Activated CD8-positive, alpha-beta memory T cell treated with anti-CD3 and anti-CD28 coated beads for 24 hours (primary cell): Measurements from ENCODE around the gene C2CD3.
"Not testable (repeated sequence)": the region's sequence is repeated elsewhere in the genome, so short reads cannot be mapped to it uniquely, and the experiment has no call there.

Experiments
- DNase-seq: peaks from one replicate; pipeline ENCODE4 v3.0.0-alpha.2; 2020

Gene C2CD3

GRCh38 chr11:74066663-74067062 is 104.1 kb downstream of the C2CD3 start:
- DNase-seq = not testable (repeated sequence)

GRCh38 chr11:74065534-74065933 is 105.3 kb downstream of the C2CD3 start:
- not testable (repeated sequence) for DNase-seq

DNA sequence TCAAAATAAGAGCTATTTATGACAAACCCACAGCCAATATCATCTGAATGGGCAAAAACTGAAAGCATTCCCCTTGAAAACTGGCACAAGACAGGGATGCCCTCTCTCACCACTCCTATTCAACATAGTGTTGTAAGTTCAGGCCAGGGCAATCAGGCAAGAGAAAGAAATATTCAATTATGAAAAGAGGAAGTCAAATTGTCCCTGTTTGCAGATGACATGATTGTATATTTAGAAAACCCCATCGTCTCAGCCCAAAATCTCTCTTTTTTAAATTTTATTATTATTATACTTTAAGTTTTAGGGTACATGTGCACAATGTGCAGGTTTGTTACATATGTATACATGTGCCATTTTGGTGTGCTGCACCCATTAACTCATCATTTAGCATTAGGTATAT is 107.2 kb downstream of the C2CD3 start:
- DNase-seq = not testable (repeated sequence)

DNA sequence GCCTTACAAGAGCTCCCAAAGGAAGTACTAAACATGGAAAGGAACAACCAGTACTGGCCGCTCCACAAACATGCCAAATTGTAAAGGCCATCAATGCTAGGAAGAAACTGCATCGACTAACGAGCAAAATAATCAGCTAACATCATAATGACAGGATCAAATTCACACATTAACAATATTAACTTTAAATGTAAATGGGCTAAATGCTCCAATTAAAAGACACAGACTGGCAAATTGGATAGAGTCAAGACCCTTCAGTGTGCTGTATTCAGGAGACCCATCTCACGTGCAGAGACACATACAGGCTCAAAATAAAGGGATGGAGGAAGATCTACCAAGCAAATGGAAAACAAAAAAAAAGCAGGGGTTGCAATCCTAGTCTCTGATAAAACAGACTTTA is 109.2 kb downstream of the C2CD3 start:
- not testable (repeated sequence) for DNase-seq

DNA sequence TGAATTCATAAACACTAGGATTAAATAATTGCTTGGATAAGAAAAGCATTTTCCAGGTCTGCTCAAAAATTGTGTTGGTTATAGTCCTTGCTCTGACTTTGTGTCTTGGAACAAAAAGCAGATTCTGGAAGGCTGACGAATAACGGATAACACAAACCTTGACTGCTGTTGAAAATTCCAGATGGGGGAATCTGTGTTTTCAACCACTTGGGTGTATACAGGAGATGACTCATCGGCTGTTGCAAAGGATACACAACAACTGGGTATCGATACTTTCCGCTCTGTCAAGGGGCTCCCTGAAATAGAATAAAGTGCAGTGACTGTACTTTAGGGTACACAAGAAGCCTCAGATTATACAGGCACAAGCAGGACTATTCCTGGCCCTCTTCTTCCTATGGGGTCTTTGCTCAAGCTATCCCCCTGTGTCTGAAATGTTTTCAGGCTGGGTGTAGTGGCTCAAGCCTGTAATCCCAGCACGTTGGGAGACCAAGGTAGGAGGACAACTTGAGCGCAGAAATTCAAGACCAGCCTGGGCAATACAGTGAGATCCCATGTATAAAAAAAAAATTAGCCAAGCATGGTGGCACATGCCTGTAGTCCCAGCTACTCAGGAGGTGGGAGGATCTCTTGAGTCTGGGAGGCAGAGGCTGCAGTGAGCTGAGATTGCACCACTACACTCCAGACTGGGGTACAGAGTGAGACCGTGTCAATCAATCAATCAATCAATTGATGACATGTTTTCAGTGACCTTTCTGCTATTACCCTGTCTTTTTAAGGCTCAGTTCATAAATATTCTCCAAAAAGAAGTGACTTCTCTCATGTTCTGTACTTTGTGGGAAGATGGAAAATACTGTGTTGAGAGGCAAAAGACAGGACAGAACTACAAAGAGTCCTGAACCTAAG is 113.3 kb downstream of the C2CD3 start:
- DNase-seq = no peak

GRCh38 chr11:74055938-74056337 is 114.9 kb downstream of the C2CD3 start:
- DNase-seq = no peak

DNA sequence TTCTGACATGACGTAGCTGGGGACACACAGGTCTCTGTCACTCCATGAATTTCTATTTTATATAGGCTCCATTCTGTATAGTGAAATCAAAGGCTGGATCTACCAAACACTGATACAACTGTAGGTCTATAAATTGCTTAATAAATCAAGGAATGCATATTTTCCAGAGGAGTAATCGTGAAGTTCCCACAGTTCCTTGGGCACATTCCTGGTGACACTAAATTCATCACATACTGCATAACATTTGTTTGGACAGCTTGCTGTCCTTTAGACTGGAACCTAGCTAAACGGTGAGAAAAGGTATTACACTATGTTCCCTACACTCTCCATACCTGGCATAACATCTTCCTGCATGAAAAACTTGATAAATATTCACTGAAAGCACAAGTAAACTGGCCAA is 120.3 kb downstream of the C2CD3 start:
- DNase-seq = no peak

GRCh38 chr11:74048993-74049392 is 121.8 kb downstream of the C2CD3 start:
- no peak for DNase-seq

DNA sequence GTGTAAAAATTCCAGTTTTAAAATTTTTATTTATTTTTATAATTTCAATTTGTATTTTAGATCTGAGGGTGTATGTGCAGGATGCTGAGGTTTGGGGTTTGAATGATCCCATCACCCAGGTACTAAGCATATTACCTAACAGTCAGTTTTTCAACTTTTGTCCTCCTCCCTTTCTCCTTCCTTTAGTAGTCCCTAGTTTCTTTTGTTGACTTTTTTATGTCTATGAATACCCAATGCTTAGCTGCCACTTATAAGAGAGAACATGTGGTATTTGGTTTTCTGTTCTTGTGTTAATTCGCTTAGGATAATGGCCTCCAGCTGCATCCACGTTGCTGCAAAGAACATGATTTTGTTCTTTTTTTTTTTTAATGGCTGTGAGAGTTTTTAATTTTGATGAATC is 126.3 kb downstream of the C2CD3 start:
- no peak for DNase-seq

DNA sequence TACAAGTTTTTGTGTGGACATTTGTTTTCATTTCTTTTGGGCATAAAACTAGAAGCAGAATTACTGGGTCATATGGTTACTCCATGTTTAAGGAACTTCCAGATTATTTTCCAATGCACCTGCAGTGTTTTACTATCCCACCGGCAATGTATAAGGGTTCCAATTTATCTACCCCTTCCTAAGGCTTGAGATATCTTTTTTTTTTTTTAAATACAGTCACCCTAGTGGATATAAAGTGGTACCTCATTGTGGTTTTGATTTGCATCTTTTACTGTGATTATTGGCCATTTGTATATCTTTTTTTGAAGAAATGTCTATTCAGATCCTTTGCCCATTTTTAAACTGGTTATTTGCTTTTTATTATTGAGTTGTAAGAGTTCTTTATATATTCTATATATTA is 127.4 kb downstream of the C2CD3 start:
- DNase-seq = no peak

DNA sequence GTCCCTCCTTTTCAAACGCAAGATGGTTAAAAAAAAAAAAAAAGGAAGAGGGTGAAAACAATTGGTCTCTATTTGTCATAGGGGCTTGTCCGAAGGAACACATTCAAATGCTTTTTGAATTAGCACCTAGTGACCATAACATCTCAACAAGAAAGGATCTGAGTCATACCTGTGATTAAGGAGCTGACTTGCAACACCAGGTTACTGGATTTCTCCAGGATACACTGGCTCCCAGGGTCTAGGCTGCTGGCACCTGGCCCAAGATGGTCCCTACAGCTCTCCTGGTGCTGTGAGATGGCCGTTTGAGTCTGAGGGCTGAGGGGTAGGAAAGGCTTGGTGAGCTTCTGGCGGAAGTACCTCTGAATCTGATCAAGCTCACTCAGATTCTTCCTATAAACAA is 133.5 kb downstream of the C2CD3 start:
- DNase-seq = no peak

GRCh38 chr11:74035264-74035663 is 135.5 kb downstream of the C2CD3 start:
- DNase-seq = no peak

GRCh38 chr11:74033046-74033445 is 137.8 kb downstream of the C2CD3 start:
- no peak for DNase-seq

GRCh38 chr11:74030723-74031676 is 139.8 kb downstream of the C2CD3 start:
- no peak for DNase-seq

DNA sequence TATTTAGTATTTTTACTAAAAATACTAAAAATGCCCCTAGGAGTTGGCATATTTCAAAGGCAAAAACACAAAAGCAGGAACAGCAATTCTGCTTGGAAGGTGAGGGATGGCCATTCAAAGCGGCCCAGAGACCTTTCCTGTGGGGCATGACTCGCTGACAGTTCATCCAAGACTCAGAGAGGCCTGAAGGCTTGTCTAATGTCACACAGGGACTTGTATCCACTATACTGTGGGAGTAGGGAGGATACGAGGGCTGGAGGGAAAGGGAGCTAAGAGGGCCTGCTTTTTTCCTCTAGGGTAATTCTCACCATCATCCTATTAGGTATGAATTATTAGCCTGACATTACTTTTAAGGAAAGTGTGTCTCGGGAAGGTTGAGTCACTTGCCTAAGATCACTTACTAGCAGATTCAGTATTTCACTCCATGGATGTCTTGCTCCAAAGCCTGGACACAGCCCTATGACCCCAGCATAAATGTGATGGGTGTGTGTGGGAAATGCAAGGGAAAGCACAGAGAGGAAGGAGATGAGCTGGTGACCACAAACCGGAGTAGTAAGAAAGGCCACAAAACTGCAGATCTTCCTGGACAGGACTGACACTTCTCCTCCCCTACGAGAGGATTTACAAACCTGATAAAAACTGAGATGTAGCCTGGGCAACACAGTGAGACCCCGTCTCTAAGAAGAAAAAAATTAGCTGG is 145.2 kb downstream of the C2CD3 start:
- no peak for DNase-seq

DNA sequence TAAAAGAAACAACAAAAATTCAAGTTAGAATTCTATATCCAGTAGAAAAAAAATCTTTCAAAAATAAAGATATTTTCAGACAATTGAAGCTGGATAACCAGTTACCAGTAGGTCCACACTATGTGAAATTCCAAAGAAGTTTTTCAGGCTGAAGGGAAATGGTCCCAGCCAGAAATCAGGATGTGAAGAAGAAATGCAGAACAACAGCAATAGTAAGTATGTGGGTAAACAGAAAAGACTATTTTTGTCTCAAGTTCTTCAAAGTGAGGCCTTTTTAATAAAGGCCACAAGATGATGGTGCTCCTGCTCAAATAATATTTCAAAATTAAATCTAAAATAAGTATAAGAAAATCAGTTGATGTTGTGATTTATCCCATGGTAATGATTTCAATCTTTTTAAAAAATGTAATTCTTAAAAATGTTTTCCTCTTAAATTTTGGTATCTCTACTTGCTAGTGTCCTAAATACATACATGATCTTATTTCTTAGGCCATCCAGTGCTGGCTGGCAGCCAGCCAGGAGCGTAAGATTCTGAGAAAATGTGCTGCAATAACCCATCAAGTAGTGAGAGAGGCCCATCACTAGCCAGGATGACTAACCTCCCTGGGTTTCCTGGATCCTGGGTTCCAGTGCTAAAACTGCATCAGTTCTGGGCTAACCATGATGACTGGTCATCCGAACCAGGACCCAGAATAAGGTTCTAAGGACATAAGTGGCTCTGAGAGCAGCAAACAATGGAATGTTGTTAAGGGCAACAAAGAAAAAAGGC is 146.4 kb downstream of the C2CD3 start:
- DNase-seq = no peak

- DNase-seq = no peak
Observed at GRCh38 chr11:74023276-74023675, 147.5 kb downstream of the C2CD3 start.

DNA sequence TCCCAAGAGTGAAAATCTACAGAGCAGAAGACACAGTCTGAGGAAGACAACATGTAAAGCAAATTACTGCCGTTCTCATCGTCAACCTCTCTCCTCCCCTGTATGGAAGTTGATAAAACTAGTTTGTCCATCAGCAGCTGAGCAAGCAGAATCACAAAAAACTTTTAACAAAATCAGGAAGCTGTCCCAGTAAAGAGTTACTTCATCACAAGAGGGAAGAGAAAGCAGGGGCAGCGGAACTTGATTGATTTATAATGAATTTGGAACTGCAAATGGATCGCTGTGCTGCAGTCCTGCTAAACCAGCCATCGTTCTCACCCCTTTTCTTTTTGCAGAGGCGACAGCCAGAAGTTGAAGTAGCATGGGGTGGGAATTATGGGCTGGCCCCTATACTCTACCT is 148.3 kb downstream of the C2CD3 start:
- no peak for DNase-seq

DNA sequence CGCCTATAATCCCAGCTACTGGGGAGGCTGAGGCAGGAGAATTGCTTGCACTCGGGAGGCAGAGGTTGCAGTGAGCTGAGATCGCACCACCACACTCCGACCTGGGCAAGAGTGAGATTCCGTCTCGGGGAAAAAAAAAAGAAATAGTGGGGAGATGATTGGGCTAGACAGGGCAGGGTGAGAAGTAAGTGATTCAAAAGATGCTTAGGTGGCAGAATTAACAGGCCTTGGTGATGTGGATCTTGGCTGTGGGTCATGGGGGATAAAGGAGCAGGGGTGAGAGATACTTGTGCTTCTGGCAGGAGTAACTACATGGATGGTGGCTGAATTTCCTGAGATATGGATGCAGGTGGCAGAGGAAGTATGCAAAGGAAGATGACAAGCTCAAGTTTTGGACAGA is 148.8 kb downstream of the C2CD3 start:
- DNase-seq = no peak

GRCh38 chr11:74020539-74020938 is 150.3 kb downstream of the C2CD3 start:
- DNase-seq = no peak

DNA sequence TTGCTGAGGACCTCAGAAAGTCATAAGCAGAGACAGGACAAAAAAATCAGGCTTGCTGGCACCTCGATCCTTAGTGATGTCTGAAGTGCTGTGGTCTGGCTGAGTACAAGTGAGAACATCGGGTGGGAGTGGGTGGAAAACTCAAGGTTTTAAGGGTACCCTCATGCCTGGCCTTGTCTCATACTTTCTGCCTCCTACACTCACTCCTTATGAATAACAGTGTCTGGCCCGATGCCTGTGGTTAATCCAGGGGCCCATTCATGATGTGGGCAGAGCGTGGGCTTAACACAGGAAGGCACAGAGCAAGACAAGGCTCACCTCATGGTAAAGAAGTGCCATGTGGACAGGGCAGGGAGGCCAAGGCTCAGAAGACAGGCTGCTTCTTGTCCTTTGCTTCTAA is 150.9 kb downstream of the C2CD3 start:
- peak; percentile 79 for DNase-seq

DNA sequence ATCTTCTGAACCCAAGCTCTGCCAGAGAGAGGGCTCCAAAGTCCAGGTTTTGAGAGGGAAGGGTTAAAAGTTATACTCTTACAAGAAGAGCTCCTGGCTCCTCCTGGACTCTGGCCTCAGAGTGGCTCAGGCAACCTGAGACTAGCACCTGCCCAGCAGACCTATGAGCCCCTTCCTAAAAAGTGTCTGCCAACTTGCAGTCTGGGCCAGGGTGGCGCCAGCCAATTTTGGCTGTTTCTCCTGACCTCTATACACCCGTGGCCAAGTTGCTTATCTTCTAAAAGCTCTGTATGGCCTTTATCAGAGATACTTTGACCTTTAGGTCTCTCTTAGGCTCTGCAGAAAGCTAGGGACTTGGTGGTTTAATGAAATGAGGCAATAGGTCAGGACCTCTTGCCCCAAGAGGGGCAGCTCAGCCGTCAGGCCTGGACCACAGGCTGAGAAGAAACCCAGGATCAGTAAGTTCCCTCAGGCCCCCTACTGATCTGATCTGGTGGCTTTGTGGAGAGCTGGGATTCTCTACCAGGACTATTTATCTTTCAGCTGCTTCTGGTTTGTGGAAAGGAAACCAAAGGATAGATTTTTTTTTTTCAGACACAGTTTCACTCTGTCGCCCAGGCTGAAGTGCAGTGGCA is 151.6 kb downstream of the C2CD3 start:
- no peak for DNase-seq
